Measurements from ENCODE around the gene THG1L. TPM values are rescaled to one million over a fixed set of nuclear protein-coding genes. Genes with fewer than 3 reads are reported as not detected.

Gene THG1L
- total and polyA plus RNA-seq, 2 of the 13 experiments (the other 11 are each of a cell fraction or from before 2014, with no cell fraction given): 16.6 to 17.2 TPM

GRCh38 chr5:157743163-157744050, 12.2 kb downstream of the THG1L start, which contains the start of gene LSM11 (continued):
- 0 out of 2 replicates have a peak, but pooled peaks have one; percentile 11 for TF ChIP-seq ZNF782 (CRISPR knock-in tag; IDR thresholded peaks at IDR 0.05; ENCODE audit: borderline replicate concordance)
- TF ChIP-seq ZNF609 (CRISPR knock-in tag; IDR thresholded peaks at IDR 0.05; ENCODE audit: borderline replicate concordance): no peak
- no peak for TF ChIP-seq ELF4 (CRISPR knock-in tag; IDR thresholded peaks at IDR 0.05; ENCODE audit: borderline replicate concordance)
- TF ChIP-seq PAF1 (CRISPR knock-in tag; IDR thresholded peaks at IDR 0.05): no peak
- TF ChIP-seq RFXAP (CRISPR knock-in tag; IDR thresholded peaks at IDR 0.05; ENCODE audit: borderline replicate concordance): peak; percentile 55; the same call in 1 of the 2 replicates
- TF ChIP-seq, protein P1, sequence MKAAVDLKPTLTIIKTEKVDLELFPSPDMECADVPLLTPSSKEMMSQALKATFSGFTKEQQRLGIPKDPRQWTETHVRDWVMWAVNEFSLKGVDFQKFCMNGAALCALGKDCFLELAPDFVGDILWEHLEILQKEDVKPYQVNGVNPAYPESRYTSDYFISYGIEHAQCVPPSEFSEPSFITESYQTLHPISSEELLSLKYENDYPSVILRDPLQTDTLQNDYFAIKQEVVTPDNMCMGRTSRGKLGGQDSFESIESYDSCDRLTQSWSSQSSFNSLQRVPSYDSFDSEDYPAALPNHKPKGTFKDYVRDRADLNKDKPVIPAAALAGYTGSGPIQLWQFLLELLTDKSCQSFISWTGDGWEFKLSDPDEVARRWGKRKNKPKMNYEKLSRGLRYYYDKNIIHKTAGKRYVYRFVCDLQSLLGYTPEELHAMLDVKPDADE (CRISPR knock-in tag; IDR thresholded peaks at IDR 0.05): no peak
- TF ChIP-seq SOX6 (IDR thresholded peaks at IDR 0.05): no peak
- peak; percentile 47; the same call in 1 of the 2 replicates for TF ChIP-seq SOX6 (CRISPR knock-in tag; IDR thresholded peaks at IDR 0.05)
- no peak for TF ChIP-seq MED13 (CRISPR knock-in tag; IDR thresholded peaks at IDR 0.05)
- TF ChIP-seq RXRB (CRISPR knock-in tag; IDR thresholded peaks at IDR 0.05; ENCODE audit: borderline replicate concordance): peak; percentile 45; the same call in 1 of the 2 replicates
- TF ChIP-seq ZNF556 (CRISPR knock-in tag; IDR thresholded peaks at IDR 0.05; ENCODE audit: borderline replicate concordance): peak; percentile 71; the same call in 1 of the 2 replicates
- TF ChIP-seq, protein P2, sequence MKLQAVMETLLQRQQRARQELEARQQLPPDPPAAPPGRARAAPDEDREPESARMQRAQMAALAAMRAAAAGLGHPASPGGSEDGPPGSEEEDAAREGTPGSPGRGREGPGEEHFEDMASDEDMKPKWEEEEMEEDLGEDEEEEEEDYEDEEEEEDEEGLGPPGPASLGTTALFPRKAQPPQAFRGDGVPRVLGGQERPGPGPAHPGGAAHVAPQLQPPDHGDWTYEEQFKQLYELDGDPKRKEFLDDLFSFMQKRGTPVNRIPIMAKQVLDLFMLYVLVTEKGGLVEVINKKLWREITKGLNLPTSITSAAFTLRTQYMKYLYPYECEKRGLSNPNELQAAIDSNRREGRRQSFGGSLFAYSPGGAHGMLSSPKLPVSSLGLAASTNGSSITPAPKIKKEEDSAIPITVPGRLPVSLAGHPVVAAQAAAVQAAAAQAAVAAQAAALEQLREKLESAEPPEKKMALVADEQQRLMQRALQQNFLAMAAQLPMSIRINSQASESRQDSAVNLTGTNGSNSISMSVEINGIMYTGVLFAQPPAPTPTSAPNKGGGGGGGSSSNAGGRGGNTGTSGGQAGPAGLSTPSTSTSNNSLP (IDR thresholded peaks at IDR 0.05; ENCODE audit: low read depth, low read length): 0 out of 2 replicates have a peak, but pooled peaks have one; percentile 42
- TF ChIP-seq POLR2G (IDR thresholded peaks at IDR 0.05; ENCODE audit: low read depth, low read length): peak; percentile 57
- TF ChIP-seq BRCA1 (CRISPR knock-in tag; IDR thresholded peaks at IDR 0.05): peak; percentile 41; the same call in 1 of the 2 replicates
- TF ChIP-seq PHF8 (CRISPR knock-in tag; IDR thresholded peaks at IDR 0.05): peak; percentile 62
- TF ChIP-seq CBX5 (CRISPR knock-in tag; IDR thresholded peaks at IDR 0.05; ENCODE audit: borderline replicate concordance): no peak
- TF ChIP-seq, protein P3, sequence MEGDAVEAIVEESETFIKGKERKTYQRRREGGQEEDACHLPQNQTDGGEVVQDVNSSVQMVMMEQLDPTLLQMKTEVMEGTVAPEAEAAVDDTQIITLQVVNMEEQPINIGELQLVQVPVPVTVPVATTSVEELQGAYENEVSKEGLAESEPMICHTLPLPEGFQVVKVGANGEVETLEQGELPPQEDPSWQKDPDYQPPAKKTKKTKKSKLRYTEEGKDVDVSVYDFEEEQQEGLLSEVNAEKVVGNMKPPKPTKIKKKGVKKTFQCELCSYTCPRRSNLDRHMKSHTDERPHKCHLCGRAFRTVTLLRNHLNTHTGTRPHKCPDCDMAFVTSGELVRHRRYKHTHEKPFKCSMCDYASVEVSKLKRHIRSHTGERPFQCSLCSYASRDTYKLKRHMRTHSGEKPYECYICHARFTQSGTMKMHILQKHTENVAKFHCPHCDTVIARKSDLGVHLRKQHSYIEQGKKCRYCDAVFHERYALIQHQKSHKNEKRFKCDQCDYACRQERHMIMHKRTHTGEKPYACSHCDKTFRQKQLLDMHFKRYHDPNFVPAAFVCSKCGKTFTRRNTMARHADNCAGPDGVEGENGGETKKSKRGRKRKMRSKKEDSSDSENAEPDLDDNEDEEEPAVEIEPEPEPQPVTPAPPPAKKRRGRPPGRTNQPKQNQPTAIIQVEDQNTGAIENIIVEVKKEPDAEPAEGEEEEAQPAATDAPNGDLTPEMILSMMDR (CRISPR knock-in tag; IDR thresholded peaks at IDR 0.05): peak; percentile 98
- no peak for TF ChIP-seq ZNF3 (CRISPR knock-in tag; IDR thresholded peaks at IDR 0.05)
- no peak for TF ChIP-seq KDM5A (IDR thresholded peaks at IDR 0.05; ENCODE audit: borderline replicate concordance, low read length)
- 0 out of 2 replicates have a peak, but pooled peaks have one; percentile 42 for TF ChIP-seq ZKSCAN8 (CRISPR knock-in tag; IDR thresholded peaks at IDR 0.05; ENCODE audit: borderline replicate concordance)

All from HepG2 (cell line).